Stimulated activated CD8-positive, alpha-beta memory T cell treated with anti-CD3 and anti-CD28 coated beads, Interleukin-15, amount 100 ng/mL, for 24 hours (primary cell): ENCODE data around the gene GOLIM4.
"Not testable (repeated sequence)": the region's sequence is repeated elsewhere in the genome, so short reads cannot be mapped to it uniquely, and the experiment has no call there.

Experiments
- DNase-seq: peaks from one replicate; pipeline ENCODE4 v3.0.0-alpha.2; 2020; ENCODE audit warnings: low read depth

The GOLIM4 gene

DNA sequence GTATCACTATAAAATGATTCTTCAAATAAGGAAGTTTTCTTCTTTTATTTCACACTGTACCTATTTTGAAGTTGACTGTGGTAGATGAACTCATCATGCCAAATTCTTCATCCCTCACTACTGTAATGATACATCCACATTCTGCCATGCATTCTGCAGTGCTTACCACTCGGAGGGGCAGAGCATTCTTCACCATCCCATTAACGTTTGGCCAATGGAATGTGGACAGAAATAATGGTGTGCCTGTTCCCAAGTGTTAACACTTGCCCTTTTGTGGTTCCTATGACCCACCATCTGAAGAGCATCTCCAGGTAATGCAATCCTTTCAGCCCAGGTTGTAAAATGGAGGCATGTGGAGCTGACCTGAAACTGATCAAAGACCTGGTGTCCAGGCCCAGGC, 18.6 kb downstream of the GOLIM4 start:
- no peak for DNase-seq

GRCh38 chr3:168073842-168074605, 21.7 kb downstream of the GOLIM4 start:
- no peak for DNase-seq

GRCh38 chr3:168072323-168072650, 23.4 kb downstream of the GOLIM4 start:
- no peak for DNase-seq

DNA sequence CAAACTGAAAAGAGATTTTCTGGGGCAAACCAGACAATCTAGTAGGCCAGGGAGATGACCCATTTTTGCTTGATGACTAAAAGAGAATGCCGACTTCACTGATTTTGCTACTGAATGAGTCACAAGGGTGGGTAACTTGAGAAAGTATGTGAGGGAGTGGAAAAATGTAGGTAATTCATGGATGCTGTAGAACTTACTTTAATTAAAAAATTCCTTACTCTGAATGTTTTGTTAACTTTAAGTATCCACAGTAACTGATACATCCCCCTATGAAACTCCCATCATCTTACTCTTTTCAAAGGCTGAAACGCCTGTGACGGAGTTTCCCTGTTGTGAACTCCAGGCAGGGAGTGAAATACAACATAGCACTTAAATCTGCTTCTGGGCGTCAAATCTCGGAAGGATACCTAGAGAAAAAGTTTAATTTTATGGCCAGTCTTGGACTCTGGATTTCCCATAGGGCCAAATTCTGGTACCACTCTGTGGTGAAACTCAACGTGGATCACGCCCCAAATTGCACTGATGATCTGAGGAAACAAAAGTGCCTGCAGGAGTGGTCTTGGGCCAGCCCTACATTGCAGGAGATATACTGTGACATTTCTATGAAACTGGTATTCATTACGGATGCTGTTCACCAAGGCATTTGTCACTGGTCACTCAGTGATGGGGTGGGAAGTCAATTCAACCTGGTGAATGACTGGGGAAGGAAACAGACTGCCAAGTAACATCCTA, 24.0 kb downstream of the GOLIM4 start:
- DNase-seq = no peak

DNA sequence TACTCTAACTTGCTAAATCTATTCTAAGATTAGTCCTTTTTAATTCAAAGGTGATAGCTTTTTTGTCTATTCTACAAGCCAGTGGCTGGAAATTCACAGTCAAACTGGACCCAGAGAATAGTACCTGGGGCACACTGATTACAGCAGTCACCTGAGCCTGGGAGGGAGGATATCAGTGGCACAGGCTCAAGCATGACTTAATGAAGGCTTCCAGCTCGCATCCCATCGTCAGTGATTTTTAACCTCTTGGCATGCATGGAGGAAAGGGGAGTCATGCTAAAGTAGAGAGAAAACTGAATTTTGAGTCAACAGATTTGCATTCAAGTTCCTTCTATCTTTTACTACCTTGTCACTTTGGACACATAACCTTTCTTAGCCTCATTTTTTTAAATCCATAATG, 24.8 kb downstream of the GOLIM4 start:
- DNase-seq = no peak

DNA sequence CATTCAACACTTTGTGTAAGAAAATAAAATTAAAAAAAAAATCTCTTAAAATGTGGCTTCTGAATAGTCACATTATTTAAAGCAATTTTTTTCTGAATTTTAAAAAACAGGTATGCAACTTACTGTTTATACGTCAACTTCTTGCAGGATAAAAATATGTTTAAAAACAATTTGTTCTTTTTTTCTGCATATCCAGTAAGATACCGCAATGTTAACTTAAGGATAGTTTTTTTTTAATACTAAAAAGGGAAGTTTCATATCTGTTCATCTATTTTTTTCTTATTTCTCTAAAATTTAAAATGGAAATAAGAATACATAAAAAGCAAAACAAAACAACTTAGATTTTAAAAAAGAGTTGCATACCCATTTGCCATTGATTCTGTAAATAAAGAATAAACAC, 27.4 kb downstream of the GOLIM4 start:
- DNase-seq = no peak

DNA sequence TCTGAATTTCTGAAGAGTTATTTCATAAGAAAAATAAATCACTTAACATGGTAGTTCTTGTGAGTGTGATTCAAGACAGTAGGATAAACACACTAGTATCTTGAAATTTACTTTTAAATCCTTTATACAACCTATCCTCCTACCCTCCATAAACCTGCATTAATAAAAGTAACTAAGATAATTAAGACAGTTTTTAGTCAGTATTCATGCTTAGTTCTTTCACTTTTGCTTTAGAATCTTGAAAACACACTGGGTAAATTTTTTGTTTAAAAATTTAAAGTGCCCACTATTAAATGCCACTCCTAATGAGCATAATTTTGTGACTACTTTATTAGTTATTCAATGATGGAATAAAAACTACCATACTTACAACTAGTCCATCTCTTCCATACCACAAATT, 28.8 kb downstream of the GOLIM4 start:
- DNase-seq = no peak

- no peak for DNase-seq
Measured at GRCh38 chr3:168065569-168065968, 30.2 kb downstream of the GOLIM4 start.

- DNase-seq = no peak
Measured at GRCh38 chr3:168063122-168063521, 32.6 kb downstream of the GOLIM4 start.

DNA sequence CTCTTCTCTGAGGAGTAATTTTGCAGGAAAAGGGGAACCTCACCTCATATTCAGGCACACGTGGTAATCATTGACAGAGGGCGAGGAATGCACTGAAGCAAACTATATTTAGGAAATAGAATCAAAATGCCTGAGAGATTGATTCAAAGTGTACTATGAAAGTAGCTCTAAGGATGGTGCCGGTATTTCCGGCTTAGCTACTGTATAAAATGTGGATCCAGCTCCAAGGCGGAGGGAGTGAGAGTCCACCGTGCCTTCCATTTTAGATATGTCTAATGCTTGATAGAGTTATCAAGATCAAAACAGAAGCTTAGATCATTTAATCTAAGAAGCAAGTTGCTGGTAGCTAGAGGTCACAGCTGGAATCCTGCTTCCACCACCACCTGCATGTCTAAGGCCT, 33.0 kb downstream of the GOLIM4 start:
- no peak for DNase-seq

- no peak for DNase-seq
Measured at GRCh38 chr3:168061332-168061996, 34.3 kb downstream of the GOLIM4 start.

GRCh38 chr3:168060317-168060716, 35.4 kb downstream of the GOLIM4 start:
- no peak for DNase-seq

DNA sequence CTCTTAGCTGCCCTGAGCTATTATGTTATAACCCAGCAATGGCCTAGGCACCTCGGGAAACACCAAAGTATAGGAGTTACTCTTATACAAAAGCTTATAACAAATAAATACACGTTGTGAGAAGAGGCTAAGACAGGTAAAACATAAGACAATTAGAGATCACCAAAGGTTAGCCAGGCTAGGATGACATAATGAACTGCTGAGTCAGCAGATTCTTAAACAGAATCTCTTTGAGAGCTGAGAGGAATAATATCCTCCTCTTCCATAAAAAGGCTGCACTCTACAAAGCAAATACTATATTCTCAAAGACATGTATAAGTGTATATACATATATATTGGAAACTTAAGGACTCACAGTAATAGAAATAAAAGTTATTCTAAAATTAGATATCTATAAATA, 37.2 kb downstream of the GOLIM4 start:
- no peak for DNase-seq

GRCh38 chr3:168056398-168057230, 39.1 kb downstream of the GOLIM4 start:
- DNase-seq = not testable (repeated sequence)

GRCh38 chr3:168054447-168054846, 41.3 kb downstream of the GOLIM4 start:
- no peak for DNase-seq

- DNase-seq = no peak
Measured at GRCh38 chr3:168053115-168053514, 42.6 kb downstream of the GOLIM4 start.

GRCh38 chr3:168052515-168052914, 43.2 kb downstream of the GOLIM4 start:
- DNase-seq = no peak

GRCh38 chr3:168051531-168052471, 43.9 kb downstream of the GOLIM4 start:
- no peak for DNase-seq

GRCh38 chr3:168051070-168051469, 44.7 kb downstream of the GOLIM4 start:
- DNase-seq = no peak

DNA sequence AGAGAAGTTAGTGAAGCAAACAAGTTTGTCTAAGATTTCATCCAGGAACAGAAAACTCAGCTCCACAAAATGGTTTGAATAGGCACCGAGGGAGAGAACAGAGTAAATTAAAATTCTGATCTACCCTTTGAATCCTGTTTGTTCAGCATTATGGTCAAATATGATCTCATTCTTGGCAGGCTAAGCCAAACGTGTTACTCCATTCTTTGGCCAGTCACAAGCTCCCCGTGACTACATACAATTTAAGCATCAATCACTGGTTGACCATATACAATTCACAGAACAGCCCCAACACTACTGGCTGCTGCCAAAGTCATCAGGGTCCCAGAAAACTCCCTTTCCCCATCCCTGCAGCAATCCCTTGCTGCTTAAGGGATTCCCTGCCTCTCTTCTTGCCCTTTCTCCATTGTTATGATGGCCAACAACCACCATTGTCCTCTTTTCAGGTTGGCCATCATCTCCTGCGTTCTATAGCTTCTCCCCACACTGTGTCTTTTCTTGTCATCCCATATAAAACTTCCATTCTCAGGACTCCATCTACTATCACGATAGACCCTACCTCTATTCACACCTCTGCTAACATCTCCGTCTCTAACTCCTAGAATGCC, 46.3 kb downstream of the GOLIM4 start:
- no peak for DNase-seq
